OCI-LY1 (cell line): ENCODE results near the gene DIDO1.

Experiments
- H2AFZ ChIP-seq: fragments of 200-600 bp; sonication (generic), shearing (Covaris generic); 2 replicates; pipeline ENCODE4 v1.6.0; 2014; ENCODE audit warnings: antibody characterized with exemption, mild to moderate bottlenecking, low read length
- H3F3A ChIP-seq: fragments of 200-600 bp; sonication (generic), shearing (Covaris generic); 2 replicates; pipeline ENCODE4 v1.6.0; 2014; ENCODE audit warnings: mild to moderate bottlenecking, antibody characterized with exemption, low read length, moderate library complexity; ENCODE audit not compliant: insufficient read depth
- H3K27ac ChIP-seq: fragments of 200-600 bp; sonication (generic); 2 replicates; pipeline ENCODE4 v1.5.1; 2014; ENCODE audit warnings: low read length, mixed run types, mild to moderate bottlenecking, low read depth; ENCODE audit not compliant: poor library complexity, severe bottlenecking
- H3K27me3 ChIP-seq: fragments of 200-600 bp; sonication (generic); 2 replicates; pipeline ENCODE4 v1.6.0; 2014; ENCODE audit warnings: antibody characterized with exemption, mild to moderate bottlenecking, low read length, moderate library complexity; ENCODE audit not compliant: insufficient read depth
- H3K36me3 ChIP-seq: fragments of 200-600 bp; sonication (generic); 2 replicates; pipeline ENCODE4 v1.6.1; 2014; ENCODE audit warnings: mild to moderate bottlenecking, antibody characterized with exemption, low read length, moderate library complexity, mixed read lengths; ENCODE audit not compliant: insufficient read depth
- H3K4me1 ChIP-seq: fragments of 200-600 bp; sonication (generic); 2 replicates; pipeline ENCODE4 v1.5.1; 2014; ENCODE audit warnings: mild to moderate bottlenecking, low read length, moderate library complexity; ENCODE audit not compliant: insufficient read depth, severe bottlenecking
- H3K4me2 ChIP-seq: fragments of 200-600 bp; sonication (generic), shearing (Covaris generic); 2 replicates; pipeline ENCODE4 v1.6.1; 2014; ENCODE audit warnings: low read length
- H3K4me3 ChIP-seq: fragments of 200-600 bp; sonication (generic); 2 replicates; pipeline ENCODE4 v1.5.1; 2014; ENCODE audit warnings: low read length, low read depth, mild to moderate bottlenecking, mixed read lengths; ENCODE audit not compliant: poor library complexity, severe bottlenecking
- H3K79me2 ChIP-seq: fragments of 200-600 bp; shearing (Covaris generic); 2 replicates; pipeline ENCODE4 v1.6.1; 2016; ENCODE audit warnings: mixed run types, low read length, mixed read lengths; ENCODE audit not compliant: insufficient read depth
- H3K9ac ChIP-seq: fragments of 200-600 bp; sonication (generic), shearing (Covaris generic); 2 replicates; pipeline ENCODE4 v1.6.1; 2014; ENCODE audit warnings: mild to moderate bottlenecking, low read length, mixed read lengths
- H3K9me2 ChIP-seq: fragments of 200-600 bp; sonication (generic), shearing (Covaris generic); 2 replicates; pipeline ENCODE4 v1.6.1; 2014; ENCODE audit warnings: low read depth, mild to moderate bottlenecking, low read length, mixed read lengths
- H3K9me3 ChIP-seq: fragments of 200-600 bp; shearing (Covaris generic); 2 replicates; pipeline ENCODE4 v1.6.1; 2014; ENCODE audit warnings: low read length, mixed read lengths
- H4K20me1 ChIP-seq: fragments of 200-600 bp; sonication (generic), shearing (Covaris generic); 2 replicates; pipeline ENCODE4 v1.6.0; 2016; ENCODE audit warnings: mild to moderate bottlenecking, low read length; ENCODE audit not compliant: insufficient read depth
- CTCF ChIP-seq: fragments of 200-600 bp; sonication (generic), shearing (Covaris generic); IDR thresholded peaks from 2 replicates; pipeline ENCODE4 v1.5.1; 2017; ENCODE audit warnings: mild to moderate bottlenecking, antibody characterized with exemption, low read length, moderate library complexity, mixed read lengths
- EZH2 ChIP-seq: fragments of 200-600 bp; sonication (generic), shearing (Covaris generic); IDR thresholded peaks from 2 replicates; pipeline ENCODE4 v1.8.0; 2017; ENCODE audit warnings: borderline replicate concordance, mixed run types, mild to moderate bottlenecking, antibody characterized with exemption, low read length, moderate library complexity, mixed read lengths

The DIDO1 gene

GRCh38 chr20:62880147-62880934, 46.0 kb downstream of the DIDO1 start:
- Histone ChIP-seq H3K4me2 (no peak overlapping the region), H3K4me1 (no peaks in the 10 kb centered on the region), H3K9ac (no peak overlapping the region), H2AFZ (no peak overlapping the region), H3K27ac (no peak overlapping the region), H3K9me2 (no peaks in the 10 kb centered on the region), H3K27me3 (peaks cover 8% of the 10 kb centered on the region; the same call in 1 of the 2 replicates), H3K79me2 (no peaks in the 10 kb centered on the region), H4K20me1 (no peaks in the 10 kb centered on the region), H3K36me3 (peaks cover 27% of the 10 kb centered on the region), H3K4me3 (no peak overlapping the region), H3F3A (peaks cover 10% of the 10 kb centered on the region), H3K9me3 (no peaks in the 10 kb centered on the region)
- no peak for TF ChIP-seq CTCF
- no peak for TF ChIP-seq EZH2

- no peak for TF ChIP-seq CTCF
- no peak for TF ChIP-seq EZH2
- Histone ChIP-seq H3F3A (peaks cover 10% of the 10 kb centered on the region), H3K36me3 (peaks cover 27% of the 10 kb centered on the region), H4K20me1 (no peaks in the 10 kb centered on the region), H3K9ac (no peak overlapping the region), H3K4me2 (no peak overlapping the region), H3K4me1 (no peaks in the 10 kb centered on the region), H3K79me2 (no peaks in the 10 kb centered on the region), H3K9me2 (no peaks in the 10 kb centered on the region), H2AFZ (no peak overlapping the region), H3K9me3 (no peaks in the 10 kb centered on the region), H3K4me3 (no peak overlapping the region), H3K27me3 (peaks cover 10% of the 10 kb centered on the region; the same call in 1 of the 2 replicates), H3K27ac (no peak overlapping the region)
These were observed 46.8 kb downstream of the DIDO1 start for GRCh38 chr20:62879275-62880146.

GRCh38 chr20:62878244-62879038, 47.9 kb downstream of the DIDO1 start:
- Histone ChIP-seq H3K27ac (no peak overlapping the region), H3K4me1 (no peaks in the 10 kb centered on the region), H3K27me3 (peaks cover 10% of the 10 kb centered on the region; the same call in 1 of the 2 replicates), H3K9ac (no peak overlapping the region), H3K79me2 (no peaks in the 10 kb centered on the region), H2AFZ (no peak overlapping the region), H3F3A (peaks cover 10% of the 10 kb centered on the region), H3K4me2 (no peak overlapping the region), H3K36me3 (peaks cover 27% of the 10 kb centered on the region), H3K9me3 (no peaks in the 10 kb centered on the region), H3K9me2 (no peaks in the 10 kb centered on the region), H3K4me3 (no peak overlapping the region), H4K20me1 (no peaks in the 10 kb centered on the region)
- TF ChIP-seq CTCF (no peak), EZH2 (no peak)
